ENCODE results near the gene PPP4R3B. TPM values are rescaled to one million over a fixed set of nuclear protein-coding genes. Genes with fewer than 3 reads are reported as not detected.

The PPP4R3B gene
- polyA plus RNA-seq, 1 donor (not counting 4 experiments of a cell fraction or from before 2014, with no cell fraction given) = 30.1 TPM

DNA sequence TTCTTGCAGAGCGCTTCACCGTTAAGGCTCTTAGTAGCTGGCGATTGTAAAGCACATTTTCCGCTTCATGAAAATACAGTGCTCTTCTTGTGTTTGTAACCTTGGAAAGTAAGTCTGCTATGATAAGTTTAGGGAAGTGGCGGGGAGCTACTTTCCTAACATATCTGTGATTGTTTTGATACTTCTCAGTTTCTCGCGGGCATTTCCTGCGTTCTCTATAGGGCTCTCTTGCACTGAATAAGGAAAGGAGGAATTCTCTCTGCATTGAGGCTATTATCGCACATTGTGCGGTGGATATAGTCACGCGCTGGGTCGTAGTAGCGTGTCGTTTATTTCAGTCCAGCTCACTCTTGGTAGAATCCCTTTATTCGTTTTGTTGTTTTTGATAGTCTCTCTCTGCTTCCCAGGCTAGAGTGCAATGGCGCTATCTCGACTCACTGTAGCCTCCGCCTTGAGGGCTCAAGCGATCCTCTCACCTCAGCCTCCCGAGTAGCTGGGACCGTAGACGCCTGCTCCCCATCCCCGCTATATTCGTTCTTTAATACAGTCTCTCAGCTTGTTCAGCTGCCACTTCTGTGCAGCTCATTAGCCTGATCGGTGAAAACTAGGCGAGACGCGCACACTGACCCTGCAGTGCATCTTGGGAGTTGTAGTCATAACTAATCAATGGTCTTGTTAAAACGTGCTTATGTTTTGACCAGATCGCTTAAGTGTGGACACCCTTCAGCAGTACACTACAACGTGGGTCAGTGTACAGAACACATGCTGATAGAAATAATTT is 1.0 kb upstream of the PPP4R3B start:
- Histone ChIP-seq H3K27me3 (ENCODE audit: control insufficient read depth, extremely low read depth, insufficient read depth, low read length) (no peaks in the 10 kb centered on the region), H3K9me1 (ENCODE audit: control insufficient read depth, extremely low read depth, insufficient read depth, low read length) (peaks cover 3% of the 10 kb centered on the region), H2AFZ (ENCODE audit: control insufficient read depth, low read length) (peak overlapping the region; percentile 91), H3K4me2 (ENCODE audit: control insufficient read depth, extremely low read depth, insufficient read depth, low read depth, low read length) (peak overlapping the region; percentile 91), H3K9ac (ENCODE audit: control insufficient read depth, extremely low read depth, insufficient read depth, low read length) (peak overlapping the region; percentile 92), H3K79me2 (ENCODE audit: control insufficient read depth, insufficient read depth, low read length) (peaks cover 81% of the 10 kb centered on the region), H3K36me3 (ENCODE audit: control insufficient read depth in 2 of 2, extremely low read depth in 1 of 2, insufficient read depth in 2 of 2, low read length in 2 of 2) (peaks cover 2 to 7% of the 10 kb centered on the region in 2 experiments), H4K20me1 (ENCODE audit: control insufficient read depth, extremely low read depth, insufficient read depth, low read length) (no peaks in the 10 kb centered on the region), H3K4me3 (ENCODE audit: control insufficient read depth in 2 of 3, extremely low read depth in 1 of 3, insufficient read depth in 2 of 3, low read depth in 1 of 3, low read length in 3 of 3) (peak overlapping the region; percentile 92 to 100 (median 93)), H3K4me1 (ENCODE audit: control insufficient read depth, extremely low read depth, insufficient read depth, low read length) (peaks cover 18% of the 10 kb centered on the region), H3K9me3 (ENCODE audit: control insufficient read depth, low read depth, low read length) (no peaks in the 10 kb centered on the region), H3K27ac (ENCODE audit: control insufficient read depth, insufficient read depth, low read length) (peak overlapping the region; percentile 99)
- no peak for TF ChIP-seq EZH2 (IDR thresholded peaks at IDR 0.05; ENCODE audit: low read length)
- TF ChIP-seq, protein P1, sequence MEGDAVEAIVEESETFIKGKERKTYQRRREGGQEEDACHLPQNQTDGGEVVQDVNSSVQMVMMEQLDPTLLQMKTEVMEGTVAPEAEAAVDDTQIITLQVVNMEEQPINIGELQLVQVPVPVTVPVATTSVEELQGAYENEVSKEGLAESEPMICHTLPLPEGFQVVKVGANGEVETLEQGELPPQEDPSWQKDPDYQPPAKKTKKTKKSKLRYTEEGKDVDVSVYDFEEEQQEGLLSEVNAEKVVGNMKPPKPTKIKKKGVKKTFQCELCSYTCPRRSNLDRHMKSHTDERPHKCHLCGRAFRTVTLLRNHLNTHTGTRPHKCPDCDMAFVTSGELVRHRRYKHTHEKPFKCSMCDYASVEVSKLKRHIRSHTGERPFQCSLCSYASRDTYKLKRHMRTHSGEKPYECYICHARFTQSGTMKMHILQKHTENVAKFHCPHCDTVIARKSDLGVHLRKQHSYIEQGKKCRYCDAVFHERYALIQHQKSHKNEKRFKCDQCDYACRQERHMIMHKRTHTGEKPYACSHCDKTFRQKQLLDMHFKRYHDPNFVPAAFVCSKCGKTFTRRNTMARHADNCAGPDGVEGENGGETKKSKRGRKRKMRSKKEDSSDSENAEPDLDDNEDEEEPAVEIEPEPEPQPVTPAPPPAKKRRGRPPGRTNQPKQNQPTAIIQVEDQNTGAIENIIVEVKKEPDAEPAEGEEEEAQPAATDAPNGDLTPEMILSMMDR (optimal IDR thresholded peaks at IDR 0.05 in 1 of 3, IDR thresholded peaks at IDR 0.05 in 1 of 3, conservative IDR thresholded peaks at IDR 0.05 in 1 of 3; ENCODE audit: extremely low read depth in 1 of 3, insufficient read depth in 2 of 3, low read length in 3 of 3) = no peak
- FAIRE-seq (no peak), DNase-seq (ENCODE audit: low read depth, low spot score) (peak; percentile 23)
- dilution Hi-C loops (cut with MboI; ENCODE audit: extremely low pct_ligation_motif_present, low sequenced_read_pairs) = no loop called here

DNA sequence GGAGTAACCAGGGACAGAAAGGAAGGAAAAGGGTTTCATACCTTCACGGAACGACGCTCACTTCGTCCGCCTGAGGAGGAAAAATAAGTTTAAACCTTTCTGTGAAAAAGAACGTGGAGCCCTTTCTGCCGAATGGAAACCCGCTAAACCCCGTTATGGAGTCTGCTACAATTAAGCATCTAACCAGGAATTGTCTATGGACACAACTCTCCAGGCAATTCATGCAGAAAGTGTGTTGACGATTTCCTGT is 528 bp upstream of the PPP4R3B start:
- H3K27ac ChIP-seq (ENCODE audit: control insufficient read depth, insufficient read depth, low read length) = peak overlapping the region; percentile 99
- peaks cover 18% of the 10 kb centered on the region for H3K4me1 ChIP-seq (ENCODE audit: control insufficient read depth, extremely low read depth, insufficient read depth, low read length)
- peak overlapping the region; percentile 91 for H2AFZ ChIP-seq (ENCODE audit: control insufficient read depth, low read length)
- peak overlapping the region; percentile 92 to 100 (median 93) for H3K4me3 ChIP-seq (ENCODE audit: control insufficient read depth in 2 of 3, extremely low read depth in 1 of 3, insufficient read depth in 2 of 3, low read depth in 1 of 3, low read length in 3 of 3)
- peak overlapping the region; percentile 91 for H3K4me2 ChIP-seq (ENCODE audit: control insufficient read depth, extremely low read depth, insufficient read depth, low read depth, low read length)
- peaks cover 3% of the 10 kb centered on the region for H3K9me1 ChIP-seq (ENCODE audit: control insufficient read depth, extremely low read depth, insufficient read depth, low read length)
- DNase-seq (ENCODE audit: low read depth, low spot score) (no peak), FAIRE-seq (no peak)
- H3K79me2 ChIP-seq (ENCODE audit: control insufficient read depth, insufficient read depth, low read length) = peaks cover 83% of the 10 kb centered on the region
- H4K20me1 ChIP-seq (ENCODE audit: control insufficient read depth, extremely low read depth, insufficient read depth, low read length) = no peaks in the 10 kb centered on the region
- peaks cover 2 to 7% of the 10 kb centered on the region in 2 experiments for H3K36me3 ChIP-seq (ENCODE audit: control insufficient read depth in 2 of 2, extremely low read depth in 1 of 2, insufficient read depth in 2 of 2, low read length in 2 of 2)
- TF ChIP-seq, protein P1 (optimal IDR thresholded peaks at IDR 0.05 in 1 of 3, IDR thresholded peaks at IDR 0.05 in 1 of 3, conservative IDR thresholded peaks at IDR 0.05 in 1 of 3; ENCODE audit: extremely low read depth in 1 of 3, insufficient read depth in 2 of 3, low read length in 3 of 3) = no peak
- TF ChIP-seq EZH2 (IDR thresholded peaks at IDR 0.05; ENCODE audit: low read length) = no peak
- dilution Hi-C loops (cut with MboI; ENCODE audit: extremely low pct_ligation_motif_present, low sequenced_read_pairs) = no loop called here
- H3K9ac ChIP-seq (ENCODE audit: control insufficient read depth, extremely low read depth, insufficient read depth, low read length) = peak overlapping the region; percentile 92
- no peaks in the 10 kb centered on the region for H3K27me3 ChIP-seq (ENCODE audit: control insufficient read depth, extremely low read depth, insufficient read depth, low read length)
- no peaks in the 10 kb centered on the region for H3K9me3 ChIP-seq (ENCODE audit: control insufficient read depth, low read depth, low read length)
